Endothelial cell of umbilical vein (primary cell): ENCODE data around the gene DSCAML1.

ENCODE experiments used
- EZH2 ChIP-seq: IDR thresholded peaks from 2 replicates; pipeline ENCODE4 v1.6.1; 2012; ENCODE audit warnings: borderline replicate concordance, low read depth, mild to moderate bottlenecking, moderate library complexity, low read length, inconsistent platforms; ENCODE audit not compliant: severe bottlenecking
- POLR2A ChIP-seq: IDR thresholded peaks from 2 replicates; pipeline ENCODE4 v1.6.1; 2012; ENCODE audit warnings: low read depth, mild to moderate bottlenecking, control low read depth, low read length
- POLR2AphosphoS5 ChIP-seq: IDR thresholded peaks from 2 replicates; pipeline ENCODE4 v1.6.1; 2012; ENCODE audit warnings: low read depth, mild to moderate bottlenecking, control low read depth, low read length, moderate library complexity; ENCODE audit not compliant: insufficient read depth

DNA sequence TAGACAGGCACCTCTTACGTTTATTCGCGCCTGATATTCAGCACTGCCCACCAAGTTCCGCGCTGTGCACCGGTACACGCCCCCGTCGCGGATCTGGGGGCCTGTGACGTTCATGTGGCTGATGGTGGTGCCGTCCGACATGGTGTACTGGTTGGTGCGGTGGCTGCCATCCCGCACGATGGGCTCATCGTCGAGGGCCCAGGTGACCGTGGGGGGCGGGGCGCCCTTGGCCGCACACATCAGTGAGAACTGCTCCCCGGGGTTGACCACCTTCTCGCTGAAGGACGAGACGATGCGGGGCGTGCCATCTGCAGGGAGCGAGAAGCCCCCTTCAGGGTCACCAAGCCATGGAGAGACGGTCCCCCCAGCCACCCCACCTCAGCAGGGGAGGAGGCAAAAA lies 278.6 kb downstream of the DSCAML1 start:
- TF ChIP-seq POLR2A (no peak), EZH2 (no peak), POLR2AphosphoS5 (no peak)
